HG03460 (cell line): ENCODE measurements around the gene HSF4.
"Not testable (repeated sequence)": the region's sequence is repeated elsewhere in the genome, so short reads cannot be mapped to it uniquely, and the experiment has no call there.

Experiments used
- ATAC-seq: cut with Tn5 transposase; IDR thresholded peaks from one replicate; pipeline ENCODE4 v1.9.1; 2021; ENCODE audit not compliant: unreplicated experiment

The HSF4 gene

GRCh38 chr16:67164599-67165061 lies at the start of gene HSF4:
Gene HSF4 (plus strand): TSS chr16:67164745. CDS start chr16:67164812, 67 bp downstream.
- ATAC-seq: no peak

GRCh38 chr16:67114793-67115192 lies 49.8 kb upstream of the HSF4 start:
- ATAC-seq: no peak

GRCh38 chr16:67115639-67116038 lies 48.9 kb upstream of the HSF4 start:
- no peak for ATAC-seq

GRCh38 chr16:67116388-67117311 lies 47.9 kb upstream of the HSF4 start:
- ATAC-seq: no peak

- no peak for ATAC-seq
These were observed 46.8 kb upstream of the HSF4 start for GRCh38 chr16:67117716-67118115.

- no peak for ATAC-seq
These were observed 44.5 kb upstream of the HSF4 start for GRCh38 chr16:67120025-67120424.

- not testable (repeated sequence) for ATAC-seq
These were observed 41.7 kb upstream of the HSF4 start for GRCh38 chr16:67122799-67123198.

GRCh38 chr16:67128417-67128816 lies 36.1 kb upstream of the HSF4 start:
- no peak for ATAC-seq

- ATAC-seq: no peak
These were observed 35.7 kb upstream of the HSF4 start for GRCh38 chr16:67128887-67129286.

- ATAC-seq: no peak
These were observed 35.1 kb upstream of the HSF4 start for GRCh38 chr16:67129422-67129821.

- no peak for ATAC-seq
These were observed 26.9 kb upstream of the HSF4 start for GRCh38 chr16:67137605-67138004.

- ATAC-seq: no peak
These were observed 23.2 kb upstream of the HSF4 start for GRCh38 chr16:67141391-67141790.

GRCh38 chr16:67142342-67142741 lies 22.2 kb upstream of the HSF4 start:
- no peak for ATAC-seq

GRCh38 chr16:67144943-67145342 lies 19.6 kb upstream of the HSF4 start:
- ATAC-seq: no peak

- no peak for ATAC-seq
These were observed 18.8 kb upstream of the HSF4 start for GRCh38 chr16:67145746-67146145.

- ATAC-seq: no peak
These were observed 17.8 kb upstream of the HSF4 start for GRCh38 chr16:67146523-67147357.

- no peak for ATAC-seq
These were observed 17.0 kb upstream of the HSF4 start for GRCh38 chr16:67147437-67148140.

GRCh38 chr16:67148221-67148620 lies 16.3 kb upstream of the HSF4 start:
- no peak for ATAC-seq

GRCh38 chr16:67148656-67149275 lies 15.8 kb upstream of the HSF4 start:
- ATAC-seq: no peak

GRCh38 chr16:67149276-67150046 lies 15.1 kb upstream of the HSF4 start:
- ATAC-seq: no peak
